Measurements from ENCODE around the gene PITHD1.
A peak's percentile ranks its signal among the peaks of the same experiment; 100 is the strongest.
"Not testable (repeated sequence)": the region's sequence is repeated elsewhere in the genome, so short reads cannot be mapped to it uniquely, and the experiment has no call there.

Gene PITHD1

DNA sequence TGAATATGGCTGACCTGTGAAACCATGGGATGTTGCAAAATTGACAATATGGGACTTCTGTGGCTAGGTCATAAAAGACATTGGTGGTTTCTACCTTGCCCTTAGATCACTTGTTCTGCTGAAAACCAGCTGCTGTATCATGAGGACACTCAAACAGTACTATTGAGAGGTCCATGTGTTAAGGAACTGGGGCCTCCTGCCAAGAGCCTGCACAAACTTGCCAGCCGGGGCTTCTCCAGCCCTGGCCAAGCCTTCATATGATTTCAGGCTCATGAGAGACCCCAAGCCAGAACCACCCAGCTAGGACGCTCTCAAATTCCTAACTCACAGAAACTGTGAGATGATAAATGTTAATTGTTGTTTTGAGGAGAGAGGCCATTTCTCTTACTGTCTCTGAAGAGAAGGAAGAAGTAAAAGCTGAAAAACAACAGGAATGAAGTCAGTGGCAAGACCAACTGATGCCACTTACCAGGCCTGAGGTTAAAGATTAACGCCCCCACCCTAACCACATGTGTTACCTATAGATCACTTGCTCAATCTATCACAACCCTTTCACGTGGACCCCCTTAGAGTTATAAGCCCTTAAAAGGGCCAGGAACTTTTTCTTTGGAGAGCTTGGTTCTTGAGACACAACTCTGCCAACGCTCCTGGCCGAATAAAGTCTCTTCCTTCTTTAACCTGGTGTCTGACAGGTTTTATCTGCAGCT, 3.9 kb upstream of the PITHD1 start:
- no peak for DNase-seq

DNA sequence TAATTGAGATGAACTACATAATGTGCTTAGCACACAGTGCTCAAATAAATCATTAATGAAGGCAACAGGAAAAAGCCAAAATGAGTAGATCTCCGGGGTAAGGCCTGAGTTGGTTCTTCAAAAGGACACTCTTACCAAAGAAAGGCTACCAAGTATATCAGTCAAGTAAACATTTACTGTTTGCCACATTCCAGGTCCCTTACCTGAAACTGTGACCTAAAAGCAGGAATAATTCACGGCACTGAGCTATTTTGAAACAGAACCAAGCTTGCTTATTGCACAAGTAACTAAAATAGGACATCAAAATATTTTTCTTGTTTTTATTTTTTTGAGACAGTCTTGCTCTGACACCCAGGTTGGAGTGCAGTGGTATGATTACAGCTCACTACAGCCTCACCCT, 2.0 kb upstream of the PITHD1 start:
- DNase-seq = no peak

DNA sequence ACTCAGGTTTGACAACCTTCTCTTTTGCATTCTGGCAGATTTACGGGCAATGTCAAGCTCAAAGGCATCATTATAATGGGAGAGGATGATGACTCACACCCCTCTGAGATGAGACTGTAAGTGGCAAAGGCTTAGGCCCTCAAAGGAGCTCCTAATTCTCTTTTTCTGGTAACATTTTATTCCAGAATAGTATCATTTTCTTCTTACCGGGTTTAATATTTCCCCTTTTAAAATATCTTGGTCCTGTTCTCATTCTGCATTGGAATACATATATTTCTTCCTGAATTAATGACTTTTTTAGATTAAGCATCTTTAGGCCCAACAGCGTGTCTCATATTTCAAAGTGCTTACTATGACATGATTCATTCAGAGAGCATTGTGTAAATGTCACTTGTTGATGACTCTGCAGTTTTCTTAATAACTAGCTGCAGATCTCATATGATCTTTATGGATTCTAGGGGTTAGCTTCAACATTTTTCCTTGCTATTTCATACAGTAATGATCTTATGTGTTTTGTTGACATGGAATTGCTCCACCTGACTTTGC, 1.7 kb downstream of the PITHD1 start:
- DNase-seq = no peak

DNA sequence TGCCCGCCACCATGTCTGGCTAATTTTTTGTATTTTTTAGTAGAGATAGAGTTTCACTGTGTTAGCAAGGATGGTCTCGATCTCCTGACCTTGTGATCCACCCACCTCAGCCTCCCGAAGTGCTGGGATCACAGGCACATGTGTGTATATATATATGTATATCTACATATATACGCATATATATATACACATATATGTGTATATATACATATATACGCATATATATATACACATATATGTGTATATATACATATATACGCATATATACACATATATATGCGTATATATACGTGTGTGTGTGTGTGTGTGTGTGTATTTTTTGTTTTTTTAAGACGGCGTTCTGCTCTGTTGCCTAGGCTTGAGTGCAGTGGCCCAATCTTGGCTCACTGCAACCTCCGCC, 4.9 kb downstream of the PITHD1 start:
- not testable (repeated sequence) for DNase-seq

DNA sequence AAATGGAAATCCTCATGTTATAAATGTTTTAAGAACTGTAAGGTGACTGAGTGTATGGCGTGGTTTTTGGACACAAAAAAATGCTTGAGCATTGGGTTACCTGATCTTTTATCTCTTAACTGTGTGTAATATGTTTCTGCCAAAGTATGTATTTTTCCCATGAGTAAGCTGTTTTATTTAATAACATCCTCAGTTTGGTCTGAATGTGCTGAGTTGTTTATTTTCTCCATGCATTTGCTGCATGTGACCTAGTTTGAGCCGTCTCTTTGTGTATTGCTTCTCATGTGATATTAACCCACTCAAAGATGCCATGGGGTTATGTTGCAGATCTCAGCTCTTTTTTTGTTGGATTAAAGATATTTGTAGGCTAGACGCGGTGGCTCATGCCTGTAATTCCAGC, 6.6 kb downstream of the PITHD1 start:
- DNase-seq = no peak

DNA sequence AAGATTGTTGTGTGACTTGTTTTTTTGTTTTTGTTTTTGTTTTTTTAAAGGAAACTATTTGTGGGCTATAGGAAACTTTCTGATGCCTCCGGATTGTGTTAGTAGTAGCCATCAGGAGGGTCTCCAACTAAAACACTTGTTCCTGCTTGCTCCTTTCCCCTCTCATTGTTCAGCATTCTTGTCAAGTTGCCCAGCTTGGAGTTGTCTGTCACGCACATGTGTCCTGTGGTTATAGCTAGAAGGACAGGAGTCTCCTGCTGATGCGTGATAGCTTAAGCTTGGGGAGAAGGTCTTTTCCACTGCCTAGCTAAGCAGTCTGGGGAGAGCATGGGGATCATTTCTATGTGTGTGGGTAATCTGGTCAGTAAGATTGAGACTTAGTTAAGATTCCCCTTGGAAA, 9.5 kb downstream of the PITHD1 start:
- DNase-seq = no peak

DNA sequence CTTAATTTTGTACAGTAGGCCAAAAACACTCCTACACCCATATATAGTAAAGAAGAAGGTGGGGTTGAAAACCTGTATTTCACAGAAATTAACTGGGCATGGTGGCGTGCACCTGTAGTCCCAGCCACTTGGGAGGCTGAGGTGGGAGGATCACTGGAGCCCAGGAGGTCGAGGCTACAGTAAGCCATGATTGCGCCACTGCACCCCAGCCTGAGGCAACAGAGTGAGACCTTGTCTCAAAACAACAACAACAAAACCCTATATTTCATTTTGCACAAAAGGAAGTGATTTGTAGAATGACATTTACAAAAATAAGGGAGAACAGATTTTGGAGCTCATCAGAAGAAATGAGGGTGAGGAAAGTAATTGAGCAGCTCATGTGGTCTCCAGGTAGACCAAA, 10.5 kb downstream of the PITHD1 start:
- DNase-seq = no peak

DNA sequence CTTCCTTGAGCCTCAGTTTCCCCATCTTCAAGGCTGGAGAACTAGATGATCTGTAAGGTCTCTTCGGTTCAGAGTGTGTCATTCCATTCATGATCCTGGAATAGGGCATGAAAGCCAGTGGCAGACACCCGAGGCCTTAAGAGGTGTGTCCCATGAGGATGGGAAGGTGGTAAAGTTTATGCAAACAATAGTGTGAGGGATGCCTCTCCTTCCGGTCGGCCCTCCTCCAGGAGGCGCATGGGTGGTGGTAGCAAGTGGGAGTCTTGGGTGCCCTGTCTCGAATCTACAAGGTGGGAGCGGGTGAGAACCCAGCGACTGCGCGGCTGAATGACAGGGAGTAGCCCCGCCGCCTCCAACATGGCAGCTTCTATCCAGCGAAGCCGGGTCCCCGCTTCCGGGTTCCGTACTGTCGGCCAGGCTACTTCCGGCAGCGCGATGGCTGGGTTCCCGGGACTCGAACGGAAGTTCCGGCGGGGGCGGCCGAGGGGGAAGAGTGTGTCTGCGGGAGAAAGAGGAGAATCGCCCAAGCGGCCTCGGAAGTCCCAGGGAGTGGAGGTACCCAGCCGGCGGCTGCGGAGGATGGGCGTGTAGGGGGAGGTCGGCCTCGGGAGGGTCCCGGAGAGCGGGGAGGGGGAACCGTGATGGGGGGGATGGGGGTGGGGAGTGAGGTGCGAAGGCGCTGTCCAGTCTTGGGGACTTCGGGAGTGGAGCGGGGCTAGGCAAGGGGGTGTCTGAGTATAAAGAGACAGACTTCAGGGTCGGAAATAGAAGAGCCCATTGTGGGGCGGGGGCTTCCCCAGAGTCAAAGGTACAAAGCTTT, 12.7 kb downstream of the PITHD1 start, which contains the start of gene LYPLA2:
Gene LYPLA2 (plus strand): TSS at position 450 of the 820 bp plus-strand sequence. CDS start 1,538 bp downstream, outside the sequence.
- DNase-seq = peak; percentile 86 to 87

DNA sequence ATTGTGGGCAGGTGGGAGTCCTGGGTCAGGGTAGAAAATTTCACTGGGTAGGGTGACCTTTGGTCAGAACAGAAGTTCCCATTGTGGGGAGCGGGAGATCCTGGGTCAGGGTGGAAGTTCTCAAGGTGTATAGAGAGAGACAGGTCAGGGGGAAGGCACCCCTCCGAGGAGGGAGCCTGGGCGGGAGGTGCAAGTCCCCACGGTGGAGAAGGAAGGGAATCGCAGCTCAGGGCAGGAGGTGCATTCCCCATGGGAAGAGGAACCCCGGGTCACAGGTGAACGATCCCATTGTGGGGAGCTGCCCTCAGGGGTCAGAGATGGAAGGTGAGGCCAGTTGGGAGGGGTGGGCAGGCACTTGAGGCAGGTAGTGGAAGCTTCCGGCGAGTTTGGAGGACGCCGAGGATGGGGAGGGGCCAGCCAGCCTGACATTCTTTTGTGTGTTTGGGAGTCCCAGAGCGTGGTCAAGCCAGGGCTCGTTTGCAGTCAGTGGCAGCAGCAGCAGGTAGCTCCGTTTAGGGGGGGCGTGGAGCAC, 13.4 kb downstream of the PITHD1 start:
- DNase-seq = peak in 1 of 2 donors; percentile 35

DNA sequence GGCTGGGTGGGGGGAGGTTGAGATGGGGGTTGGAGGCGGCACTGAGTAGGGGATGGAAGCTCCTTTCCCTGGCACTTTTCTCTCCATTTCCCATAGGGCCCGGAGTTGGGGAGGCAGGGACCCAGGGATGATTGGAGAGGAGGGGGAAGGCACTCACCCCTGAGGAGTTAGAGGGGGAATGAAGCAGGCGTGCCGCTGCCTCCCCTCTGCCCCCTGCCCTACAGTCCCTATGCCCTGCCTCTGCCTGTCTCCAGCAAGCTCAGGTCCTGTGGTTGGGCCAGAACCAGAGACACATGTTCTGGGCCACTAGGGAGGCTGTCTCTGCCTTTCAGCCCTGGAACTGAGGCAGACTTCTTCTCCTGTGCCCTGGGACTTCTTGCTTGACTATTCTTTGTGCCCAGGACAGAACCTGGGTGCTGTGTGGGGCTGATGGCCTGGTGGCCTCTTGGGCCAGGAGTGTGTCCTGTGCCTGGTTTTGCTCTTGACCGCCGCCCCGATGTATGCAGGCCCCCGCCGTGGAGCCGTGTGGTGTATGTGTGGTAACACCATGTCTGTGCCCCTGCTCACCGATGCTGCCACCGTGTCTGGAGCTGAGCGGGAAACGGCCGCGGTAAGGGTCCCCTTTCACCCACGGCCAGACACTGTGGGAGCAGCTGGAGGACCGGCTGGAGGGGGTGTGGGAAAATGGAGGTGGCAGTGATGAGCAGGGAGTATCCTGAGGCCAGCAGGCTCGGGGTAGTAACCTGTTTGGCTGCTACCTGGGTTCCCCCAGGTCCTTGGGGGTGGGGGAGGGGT, 14.1 kb downstream of the PITHD1 start:
- no peak for DNase-seq

DNA sequence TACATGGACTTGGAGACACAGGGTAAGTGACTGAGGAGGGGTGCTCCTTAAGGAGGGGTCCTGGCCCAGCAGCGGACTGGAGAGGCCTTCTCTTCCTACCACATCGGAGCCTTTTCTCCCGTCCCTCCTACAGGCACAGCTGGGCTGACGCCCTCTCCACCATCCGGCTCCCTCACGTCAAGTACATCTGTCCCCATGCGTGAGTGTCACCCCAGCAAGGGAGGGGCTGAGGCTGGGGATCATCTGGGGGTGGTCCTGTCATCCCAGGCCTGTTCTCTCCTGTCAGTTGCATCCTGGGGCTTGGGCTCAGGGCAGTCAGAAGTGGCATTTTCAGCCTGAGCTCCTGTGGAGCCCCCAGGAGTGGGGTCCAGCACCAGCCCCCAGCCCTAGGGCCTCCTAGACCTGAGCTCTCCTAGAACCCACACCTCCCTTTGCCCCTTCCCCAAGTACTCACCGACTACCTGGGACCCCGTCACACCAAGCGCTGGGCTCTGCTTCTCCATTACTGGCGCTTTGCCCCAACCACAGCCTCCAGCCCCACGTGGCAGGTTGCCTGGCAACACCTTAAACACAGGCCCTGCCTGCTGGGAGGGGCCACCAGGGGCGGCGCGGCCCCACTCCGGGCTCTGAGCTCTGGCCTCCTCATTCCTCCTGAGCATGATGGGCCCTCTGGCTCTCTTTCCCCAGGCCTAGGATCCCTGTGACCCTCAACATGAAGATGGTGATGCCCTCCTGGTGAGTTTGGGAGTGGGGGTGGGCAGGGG, 15.0 kb downstream of the PITHD1 start:
- DNase-seq = peak; percentile 49 to 51

DNA sequence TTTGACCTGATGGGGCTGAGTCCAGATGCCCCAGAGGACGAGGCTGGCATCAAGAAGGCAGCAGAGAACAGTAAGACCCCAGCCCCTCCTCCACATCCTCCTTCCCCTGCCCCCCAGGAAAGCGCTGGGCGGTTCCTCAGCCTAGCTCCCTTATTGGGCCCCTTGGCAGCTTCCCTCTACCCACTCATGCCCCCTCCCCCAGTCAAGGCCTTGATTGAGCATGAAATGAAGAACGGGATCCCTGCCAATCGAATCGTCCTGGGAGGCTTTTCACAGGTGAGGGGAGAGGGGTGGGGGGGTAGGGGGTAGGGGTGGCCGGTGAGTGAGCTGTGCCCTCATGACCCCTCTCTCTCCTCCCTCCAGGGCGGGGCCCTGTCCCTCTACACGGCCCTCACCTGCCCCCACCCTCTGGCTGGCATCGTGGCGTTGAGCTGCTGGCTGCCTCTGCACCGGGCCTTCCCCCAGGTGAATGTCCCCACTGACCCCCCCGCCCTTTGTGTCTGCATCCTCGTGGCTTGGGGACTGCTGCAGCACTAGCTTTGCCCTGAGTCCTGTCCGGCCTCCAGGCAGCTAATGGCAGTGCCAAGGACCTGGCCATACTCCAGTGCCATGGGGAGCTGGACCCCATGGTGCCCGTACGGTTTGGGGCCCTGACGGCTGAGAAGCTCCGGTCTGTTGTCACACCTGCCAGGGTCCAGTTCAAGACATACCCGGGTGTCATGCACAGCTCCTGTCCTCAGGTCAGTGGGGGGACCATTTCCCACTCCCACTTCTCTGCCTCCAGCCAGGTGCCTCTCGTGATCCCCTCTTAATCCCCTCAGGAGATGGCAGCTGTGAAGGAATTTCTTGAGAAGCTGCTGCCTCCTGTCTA, 15.9 kb downstream of the PITHD1 start:
- DNase-seq = no peak

DNA sequence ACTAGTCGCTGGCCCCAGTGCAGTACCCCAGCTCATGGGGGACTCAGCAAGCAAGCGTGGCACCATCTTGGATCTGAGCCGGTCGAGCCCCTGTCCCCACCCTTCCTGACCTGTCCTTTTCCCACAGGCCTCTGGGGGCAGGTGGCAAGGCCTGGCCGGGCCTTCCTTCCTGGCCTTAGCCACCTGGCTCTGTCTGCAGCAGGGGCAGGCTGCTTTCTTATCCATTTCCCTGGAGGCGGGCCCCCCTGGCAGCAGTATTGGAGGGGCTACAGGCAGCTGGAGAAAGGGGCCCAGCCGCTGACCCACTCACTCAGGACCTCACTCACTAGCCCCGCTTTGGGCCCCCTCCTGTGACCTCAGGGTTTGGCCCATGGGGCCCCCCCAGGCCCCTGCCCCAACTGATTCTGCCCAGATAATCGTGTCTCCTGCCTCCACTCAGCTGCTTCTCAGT, 16.5 kb downstream of the PITHD1 start:
- DNase-seq = not testable (repeated sequence)

DNA sequence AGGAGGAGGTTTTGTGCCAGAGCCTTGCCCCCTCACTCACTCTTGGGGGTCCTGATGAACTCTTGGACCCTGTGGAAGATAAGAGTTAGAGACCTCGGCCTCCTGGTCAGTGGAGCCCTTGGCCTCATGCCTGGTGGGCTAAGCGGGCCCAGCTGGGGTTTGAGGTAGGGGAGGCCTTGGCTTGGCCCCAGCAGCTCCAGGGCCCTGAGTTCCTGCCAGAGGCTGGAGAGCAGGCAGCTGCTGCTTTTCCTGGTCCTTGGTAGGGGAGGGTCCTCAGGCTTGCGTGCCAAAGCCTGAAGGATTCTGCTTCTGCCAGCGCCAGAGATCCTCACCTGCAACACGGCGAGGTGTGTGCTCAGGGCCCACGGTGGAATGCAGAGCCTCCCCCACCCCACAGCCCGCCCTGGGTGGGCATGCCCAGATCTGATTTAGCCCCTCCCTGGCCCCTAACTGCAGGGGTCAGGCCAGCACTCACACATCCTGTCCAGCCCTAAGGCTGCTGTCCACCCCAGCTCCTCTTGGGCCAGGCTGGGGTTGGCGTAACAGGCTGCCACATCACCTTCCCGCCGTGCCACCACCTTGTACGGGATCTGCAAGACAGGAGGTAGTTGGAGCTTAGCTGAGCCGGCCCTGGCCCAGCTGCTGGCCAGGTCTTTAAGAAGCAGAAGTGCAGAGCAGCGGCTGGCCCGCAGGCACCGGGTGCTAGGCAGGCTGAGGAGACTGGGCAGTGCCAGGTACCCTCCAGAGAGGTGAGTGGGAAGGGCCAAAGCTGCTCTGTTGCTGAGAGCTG, 17.7 kb downstream of the PITHD1 start:
- no peak for DNase-seq

DNA sequence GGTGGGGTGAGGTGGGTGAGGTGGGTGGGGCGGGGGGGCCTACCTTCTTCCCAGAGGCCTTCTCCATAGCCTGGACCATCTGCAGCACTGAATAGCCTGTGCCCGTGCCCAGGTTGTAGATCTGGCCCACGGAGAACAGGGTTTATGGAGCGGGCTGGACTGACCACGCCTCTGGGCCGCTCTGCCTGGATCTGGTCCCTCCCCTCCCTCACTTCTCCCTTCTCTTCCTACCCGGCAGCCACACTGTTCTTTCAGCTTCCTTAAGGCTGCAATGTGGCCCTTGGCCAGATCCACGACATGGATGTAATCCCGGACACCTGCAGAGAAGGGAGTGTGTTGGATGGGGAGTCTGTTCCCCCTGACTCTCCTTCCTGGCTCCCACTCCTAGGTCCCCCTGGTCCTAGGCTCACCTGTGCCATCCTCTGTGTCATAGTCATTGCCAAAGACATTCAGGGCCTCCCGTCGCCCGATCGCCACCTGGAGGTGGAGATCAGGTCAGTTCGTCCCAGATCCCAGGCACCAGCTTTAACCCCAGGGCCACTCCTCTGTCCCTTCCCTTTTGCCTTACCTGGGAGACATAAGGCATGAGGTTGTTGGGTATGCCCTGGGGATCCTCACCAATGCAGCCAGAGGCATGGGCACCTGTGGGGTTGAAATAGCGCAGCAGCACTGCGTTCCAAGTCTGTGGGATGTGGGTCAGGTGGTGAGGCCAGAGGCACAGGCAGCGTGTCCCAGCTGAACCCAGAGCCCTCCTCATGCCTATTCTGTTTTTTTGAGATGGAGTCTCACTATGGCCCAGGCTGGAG, 18.5 kb downstream of the PITHD1 start:
- DNase-seq = no peak

DNA sequence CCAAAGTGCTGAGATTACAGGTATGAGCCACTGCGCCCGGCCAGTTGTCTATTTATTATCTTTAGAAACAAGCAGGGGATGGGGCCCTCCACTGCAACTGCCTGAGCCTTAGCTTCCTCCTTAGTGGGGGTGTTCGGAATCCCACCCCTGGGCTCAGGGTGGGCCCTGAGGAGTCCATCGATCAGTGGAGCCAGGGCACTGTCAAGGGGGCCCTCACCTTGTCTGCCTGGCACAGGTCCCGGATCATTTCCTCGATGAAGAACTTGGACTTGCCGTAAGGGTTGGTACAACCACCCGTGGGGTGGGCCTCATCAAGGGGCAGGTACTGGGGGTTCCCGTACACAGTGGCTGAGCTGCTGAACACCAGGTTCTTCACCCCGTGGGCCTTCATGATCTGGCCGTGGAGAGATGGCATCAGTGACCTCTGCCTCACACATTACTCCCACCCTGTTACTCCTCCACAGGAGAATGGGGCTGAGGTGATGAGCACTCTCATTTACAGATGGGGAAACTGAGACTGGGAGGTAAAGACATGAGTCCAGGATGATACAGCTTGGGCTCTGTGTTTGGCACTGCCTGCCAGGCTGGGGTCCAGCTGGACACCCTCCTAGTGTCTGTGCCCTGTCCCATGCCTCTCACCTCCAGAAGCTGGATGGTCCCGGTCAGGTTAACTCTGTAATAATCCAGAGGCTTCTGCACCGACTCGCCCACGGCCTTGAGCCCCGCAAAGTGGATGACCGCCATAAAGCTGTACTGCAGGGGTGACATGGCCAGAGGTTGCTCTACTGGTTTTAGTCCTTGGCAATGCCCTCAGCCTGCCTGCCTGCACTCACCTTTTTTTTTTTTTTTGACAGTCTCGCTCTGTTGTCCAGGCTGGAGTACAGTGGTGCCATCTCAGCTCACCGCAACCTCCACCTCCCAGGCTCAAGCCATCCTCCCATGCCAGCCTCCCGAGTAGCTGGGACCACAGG, 19.5 kb downstream of the PITHD1 start:
- no peak for DNase-seq

DNA sequence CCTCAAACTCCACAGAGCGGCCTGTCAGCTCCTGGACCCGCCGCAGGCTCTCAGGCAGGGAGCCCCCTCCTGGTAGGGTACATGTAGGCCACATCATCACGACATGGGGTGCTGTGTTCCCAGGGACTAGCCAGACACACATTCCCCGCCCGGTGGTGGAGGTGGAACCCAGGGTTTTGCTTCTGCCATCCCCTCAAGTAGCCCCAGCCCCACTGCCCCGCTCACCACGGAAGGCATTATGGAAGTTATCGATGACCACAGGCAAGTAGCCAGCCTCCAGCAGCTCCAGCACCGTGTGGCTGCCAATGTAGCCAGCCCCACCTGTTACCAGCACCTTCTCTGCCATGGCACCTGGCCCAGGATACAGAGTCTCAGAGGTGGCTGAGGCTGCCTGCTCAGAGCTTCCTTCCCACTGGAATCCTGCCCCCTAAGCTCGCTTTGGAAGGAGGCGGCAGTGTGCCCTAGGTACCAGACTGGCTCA, 20.5 kb downstream of the PITHD1 start:
- DNase-seq = no peak

DNA sequence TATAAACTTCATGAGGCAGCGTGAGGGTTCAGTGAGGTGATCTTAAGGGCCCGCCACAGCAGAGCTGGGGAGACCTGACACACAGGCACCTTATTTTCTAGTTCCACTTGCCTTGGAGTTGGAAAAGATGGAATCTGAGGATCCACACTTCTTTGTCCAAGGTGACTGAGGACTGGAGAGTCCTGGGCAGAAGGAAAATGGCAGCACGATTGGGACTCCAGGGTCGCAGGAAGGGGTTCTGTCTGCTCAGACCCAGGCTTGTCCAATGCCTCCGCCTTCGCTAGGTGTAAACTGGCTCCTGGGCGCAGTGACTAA, 21.0 kb downstream of the PITHD1 start:
- DNase-seq = no peak
